Brain microvascular endothelial cell (primary cell): ENCODE results near the gene CCDC43.
"Not testable (repeated sequence)": the region's sequence is repeated elsewhere in the genome, so short reads cannot be mapped to it uniquely, and the experiment has no call there.

Experiments
- DNase-seq: peaks from one replicate; pipeline ENCODE4 v3.0.0-alpha.2; 2020
- H3K27ac ChIP-seq: fragments of 250-450 bp; sonication (Bioruptor Pico); 2 replicates; pipeline ENCODE4 v1.5.1; 2020; ENCODE audit warnings: mild to moderate bottlenecking, moderate library complexity
- H3K27me3 ChIP-seq: fragments of 250-450 bp; sonication (Bioruptor Pico); replicated peaks from 2 replicates; pipeline ENCODE4 v1.5.1; 2020; ENCODE audit warnings: mild to moderate bottlenecking
- H3K36me3 ChIP-seq: fragments of 250-450 bp; sonication (Bioruptor Pico); replicated peaks from 2 replicates; pipeline ENCODE4 v1.5.1; 2020; ENCODE audit warnings: mild to moderate bottlenecking
- H3K4me3 ChIP-seq: 2 replicates; pipeline ENCODE4 v1.5.1; 2011; ENCODE audit warnings: low read depth, mild to moderate bottlenecking, control low read depth, low read length, moderate library complexity
- in situ Hi-C: cut with HindIII; loops from 2 replicates; pipeline ENCODE4 v1.10.0; 2017; ENCODE audit warnings: low sequenced_read_pairs, low pct_ligation_motif_present
- TF ChIP-seq, protein P1 (sequence below): IDR thresholded peaks from 2 replicates; pipeline ENCODE4 v1.5.1; 2011; ENCODE audit warnings: low read depth, mild to moderate bottlenecking, moderate library complexity, low read length, control low read depth, inconsistent platforms; ENCODE audit errors: missing control alignments

CCDC43 gene

DNA sequence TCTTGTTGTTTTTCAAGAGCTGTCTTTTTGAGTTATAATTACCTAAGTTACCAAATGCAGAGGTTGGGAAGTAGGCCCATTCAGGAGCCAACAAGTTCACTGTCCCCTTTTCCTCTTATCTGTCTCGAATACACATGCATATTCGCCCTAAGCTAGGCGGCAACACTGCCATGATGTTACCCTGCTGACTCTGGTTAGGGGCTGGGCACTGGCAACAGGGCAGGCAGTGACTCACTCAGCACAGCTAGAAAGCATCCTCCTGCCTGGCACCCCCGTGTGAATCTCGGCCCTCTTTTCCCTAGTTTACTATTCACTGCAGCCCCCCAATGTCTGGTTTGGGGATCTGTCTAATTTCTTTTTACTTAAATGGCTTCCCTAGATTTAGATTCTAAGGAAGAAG, 32.7 kb upstream of the CCDC43 start:
- Histone ChIP-seq H3K27me3 (no peaks in the 10 kb centered on the region), H3K27ac (no peak overlapping the region), H3K4me3 (no peak overlapping the region), H3K36me3 (no peaks in the 10 kb centered on the region)
- DNase-seq: no peak
- in situ Hi-C loops: no loop called here
- TF ChIP-seq, protein P1, sequence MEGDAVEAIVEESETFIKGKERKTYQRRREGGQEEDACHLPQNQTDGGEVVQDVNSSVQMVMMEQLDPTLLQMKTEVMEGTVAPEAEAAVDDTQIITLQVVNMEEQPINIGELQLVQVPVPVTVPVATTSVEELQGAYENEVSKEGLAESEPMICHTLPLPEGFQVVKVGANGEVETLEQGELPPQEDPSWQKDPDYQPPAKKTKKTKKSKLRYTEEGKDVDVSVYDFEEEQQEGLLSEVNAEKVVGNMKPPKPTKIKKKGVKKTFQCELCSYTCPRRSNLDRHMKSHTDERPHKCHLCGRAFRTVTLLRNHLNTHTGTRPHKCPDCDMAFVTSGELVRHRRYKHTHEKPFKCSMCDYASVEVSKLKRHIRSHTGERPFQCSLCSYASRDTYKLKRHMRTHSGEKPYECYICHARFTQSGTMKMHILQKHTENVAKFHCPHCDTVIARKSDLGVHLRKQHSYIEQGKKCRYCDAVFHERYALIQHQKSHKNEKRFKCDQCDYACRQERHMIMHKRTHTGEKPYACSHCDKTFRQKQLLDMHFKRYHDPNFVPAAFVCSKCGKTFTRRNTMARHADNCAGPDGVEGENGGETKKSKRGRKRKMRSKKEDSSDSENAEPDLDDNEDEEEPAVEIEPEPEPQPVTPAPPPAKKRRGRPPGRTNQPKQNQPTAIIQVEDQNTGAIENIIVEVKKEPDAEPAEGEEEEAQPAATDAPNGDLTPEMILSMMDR: no peak

DNA sequence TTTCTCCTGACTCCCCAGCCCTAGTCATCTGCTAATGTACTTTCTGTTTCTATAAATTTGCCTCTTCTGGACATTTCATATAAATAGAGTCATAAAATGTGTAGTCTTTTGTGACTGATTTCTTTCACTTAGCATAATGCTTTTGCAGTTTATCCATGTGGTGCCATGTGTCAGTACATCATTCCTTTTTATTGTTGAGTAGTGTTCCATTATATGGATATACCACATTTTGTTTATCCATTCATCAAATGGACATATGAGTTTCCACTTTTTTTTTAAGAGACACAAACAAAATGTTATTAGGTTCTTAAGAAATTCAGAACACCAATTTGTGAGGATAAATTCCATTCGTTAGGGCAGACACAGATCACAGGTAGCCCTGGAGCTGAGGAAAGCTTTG, 29.9 kb upstream of the CCDC43 start:
- no peaks in the 10 kb centered on the region for H3K36me3 ChIP-seq
- TF ChIP-seq, protein P1: no peak
- in situ Hi-C loops: no loop called here
- H3K4me3 ChIP-seq: no peak overlapping the region
- no peak overlapping the region for H3K27ac ChIP-seq
- DNase-seq: no peak
- H3K27me3 ChIP-seq: no peaks in the 10 kb centered on the region

DNA sequence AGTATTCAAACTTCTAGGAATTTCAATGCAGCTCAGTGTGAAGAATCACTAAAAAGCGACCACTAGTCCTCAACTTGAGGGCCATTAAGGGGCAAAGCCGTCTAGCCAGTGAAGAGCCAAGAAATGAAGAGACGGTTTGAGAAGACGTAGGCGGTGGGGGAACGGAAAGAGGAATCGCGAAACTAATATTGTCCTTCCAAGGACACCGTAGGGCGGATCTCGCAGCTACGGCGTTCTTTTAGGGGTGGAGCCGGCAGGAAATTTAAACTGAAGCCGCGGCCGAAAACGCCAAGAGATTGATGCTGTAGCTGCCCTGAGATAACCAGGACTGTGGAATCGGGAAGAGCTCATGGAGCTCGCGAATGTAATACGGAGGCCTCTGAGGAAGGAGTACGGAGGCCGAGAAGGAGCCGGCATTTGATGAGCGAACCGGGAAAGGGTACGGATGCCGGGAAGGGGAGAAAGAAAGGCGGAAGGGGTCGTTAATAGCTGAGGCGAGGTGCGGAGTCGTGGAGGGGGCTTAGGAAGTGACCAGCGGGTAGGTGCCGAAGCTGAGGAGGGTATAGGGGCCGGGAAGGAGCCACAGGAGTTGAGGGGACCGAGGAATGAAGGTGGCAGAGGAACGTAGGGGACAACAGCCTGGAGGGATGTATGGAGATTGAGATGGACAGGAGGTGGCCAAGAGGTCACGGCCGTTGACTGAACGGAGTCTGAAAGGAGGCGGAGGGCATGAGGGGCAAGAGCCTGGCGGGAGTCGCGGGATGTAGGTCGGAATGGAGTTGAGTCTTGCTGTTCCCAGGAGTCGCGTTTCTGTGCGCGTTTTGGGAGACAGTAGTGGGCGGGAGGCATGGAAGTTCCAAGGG, 19.1 kb upstream of the CCDC43 start, which contains the start of gene DBF4B:
Gene DBF4B, plus strand, starts transcription at position 265 of the 863 bp plus-strand sequence. Its CDS starts 156 bp downstream, at position 421.
- H3K27me3 ChIP-seq: no peaks in the 10 kb centered on the region
- H3K27ac ChIP-seq: peak within 1 kb of the TSS; percentile 48
- in situ Hi-C loops: no loop called here
- H3K4me3 ChIP-seq: peak within 1 kb of the TSS; percentile 96
- H3K36me3 ChIP-seq: no peaks in the 10 kb centered on the region
- TF ChIP-seq, protein P1: no peak
- peak; percentile 95 for DNase-seq

DNA sequence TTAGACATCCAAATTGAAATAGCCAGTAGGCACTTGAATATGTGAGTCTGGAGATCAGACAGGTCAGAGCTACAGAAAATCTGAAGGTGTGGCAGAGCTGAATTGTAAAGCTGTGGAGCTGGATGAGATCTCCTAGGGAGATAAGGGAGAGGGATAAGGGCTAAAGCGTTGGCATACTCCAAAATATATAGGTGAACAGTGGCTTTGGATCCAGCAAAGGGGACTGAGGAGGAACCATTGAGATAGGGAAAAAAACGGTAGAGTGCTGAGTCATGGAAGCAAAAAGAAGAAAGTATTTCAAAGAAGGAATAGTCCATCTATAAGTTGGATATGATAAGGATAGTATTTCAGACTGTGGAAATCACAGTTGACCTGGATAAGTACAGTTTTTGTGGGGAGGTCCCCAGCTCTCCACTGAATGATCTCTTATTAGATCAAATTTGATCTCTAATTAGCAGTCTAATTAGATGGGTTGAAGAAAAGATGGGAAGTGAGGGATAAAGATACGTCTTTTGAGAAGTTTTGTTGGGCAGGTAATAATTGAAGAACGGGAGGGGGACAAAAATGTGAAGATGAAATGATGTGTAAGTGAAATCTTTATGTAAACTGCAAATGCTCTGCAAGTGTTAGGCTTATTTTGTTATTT, 18.3 kb upstream of the CCDC43 start:
- no peak for DNase-seq
- TF ChIP-seq, protein P1: no peak
- no peaks in the 10 kb centered on the region for H3K36me3 ChIP-seq
- peak overlapping the region; percentile 48 for H3K27ac ChIP-seq
- no peaks in the 10 kb centered on the region for H3K27me3 ChIP-seq
- in situ Hi-C loops: no loop called here
- H3K4me3 ChIP-seq: peak overlapping the region; percentile 96

DNA sequence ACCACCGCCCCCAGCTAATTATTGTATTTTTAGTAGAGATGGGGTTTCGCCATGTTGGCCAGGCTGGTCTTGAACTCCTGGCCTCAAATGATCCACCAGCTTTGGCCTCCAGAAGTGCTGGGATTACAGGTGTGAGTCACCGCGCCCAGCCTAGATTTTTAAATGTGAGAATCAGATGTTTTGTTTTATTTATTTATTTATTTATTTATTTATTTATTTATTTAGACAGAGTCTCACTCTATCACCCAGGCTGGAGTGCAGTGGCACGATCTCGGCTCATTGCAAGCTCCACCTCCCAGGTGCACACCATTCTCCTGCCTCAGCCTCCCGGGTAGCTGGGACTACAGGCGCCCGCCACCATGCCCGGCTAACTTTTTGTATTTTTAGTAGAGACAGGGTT, 10.7 kb upstream of the CCDC43 start:
- DNase-seq, in situ Hi-C loops, H3K27me3 ChIP-seq, H3K27ac ChIP-seq, H3K4me3 ChIP-seq, H3K36me3 ChIP-seq: not testable (repeated sequence)

DNA sequence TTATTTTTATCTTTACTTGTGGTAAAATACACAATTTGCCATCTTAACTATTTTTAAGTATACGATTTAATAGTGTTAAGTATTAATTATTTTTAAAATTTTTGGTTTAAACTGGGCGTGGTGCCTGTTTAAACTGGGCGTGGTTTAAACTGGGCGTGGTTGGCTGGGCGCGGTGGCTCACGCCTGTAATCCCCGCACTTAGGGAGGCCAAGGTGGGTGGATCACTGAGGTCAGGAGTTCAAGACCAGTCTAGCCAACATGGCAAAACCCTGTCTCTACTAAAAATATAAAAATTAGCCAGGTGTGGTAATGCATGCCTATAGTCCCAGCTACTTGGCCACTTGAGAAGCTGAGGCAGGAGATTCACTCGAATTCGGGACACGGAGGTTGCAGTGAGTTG, 4.0 kb upstream of the CCDC43 start:
- Histone ChIP-seq H3K27me3 (no peaks in the 10 kb centered on the region), H3K36me3 (no peaks in the 10 kb centered on the region), H3K4me3 (no peak overlapping the region), H3K27ac (no peak overlapping the region)
- in situ Hi-C loops: no loop called here
- TF ChIP-seq, protein P1: no peak
- no peak for DNase-seq
